Fibroblast of pulmonary artery (primary cell): ENCODE measurements around the gene ENTPD5.

ENCODE experiments used
- DNase-seq: peaks from one replicate; pipeline ENCODE4 v3.0.0-alpha.2; 2010; ENCODE audit warnings: low read depth
- H3K4me3 ChIP-seq: replicated peaks from 2 replicates; pipeline ENCODE4 v1.5.1; 2011; ENCODE audit warnings: low read depth, mild to moderate bottlenecking, control low read depth, low read length, moderate library complexity
- TF ChIP-seq, protein P1 (sequence below): IDR thresholded peaks from 2 replicates; pipeline ENCODE4 v1.5.1; 2011; ENCODE audit warnings: mild to moderate bottlenecking, control low read depth, low read length, inconsistent platforms; ENCODE audit errors: missing control alignments

ENTPD5 gene, protein sequence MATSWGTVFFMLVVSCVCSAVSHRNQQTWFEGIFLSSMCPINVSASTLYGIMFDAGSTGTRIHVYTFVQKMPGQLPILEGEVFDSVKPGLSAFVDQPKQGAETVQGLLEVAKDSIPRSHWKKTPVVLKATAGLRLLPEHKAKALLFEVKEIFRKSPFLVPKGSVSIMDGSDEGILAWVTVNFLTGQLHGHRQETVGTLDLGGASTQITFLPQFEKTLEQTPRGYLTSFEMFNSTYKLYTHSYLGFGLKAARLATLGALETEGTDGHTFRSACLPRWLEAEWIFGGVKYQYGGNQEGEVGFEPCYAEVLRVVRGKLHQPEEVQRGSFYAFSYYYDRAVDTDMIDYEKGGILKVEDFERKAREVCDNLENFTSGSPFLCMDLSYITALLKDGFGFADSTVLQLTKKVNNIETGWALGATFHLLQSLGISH

DNA sequence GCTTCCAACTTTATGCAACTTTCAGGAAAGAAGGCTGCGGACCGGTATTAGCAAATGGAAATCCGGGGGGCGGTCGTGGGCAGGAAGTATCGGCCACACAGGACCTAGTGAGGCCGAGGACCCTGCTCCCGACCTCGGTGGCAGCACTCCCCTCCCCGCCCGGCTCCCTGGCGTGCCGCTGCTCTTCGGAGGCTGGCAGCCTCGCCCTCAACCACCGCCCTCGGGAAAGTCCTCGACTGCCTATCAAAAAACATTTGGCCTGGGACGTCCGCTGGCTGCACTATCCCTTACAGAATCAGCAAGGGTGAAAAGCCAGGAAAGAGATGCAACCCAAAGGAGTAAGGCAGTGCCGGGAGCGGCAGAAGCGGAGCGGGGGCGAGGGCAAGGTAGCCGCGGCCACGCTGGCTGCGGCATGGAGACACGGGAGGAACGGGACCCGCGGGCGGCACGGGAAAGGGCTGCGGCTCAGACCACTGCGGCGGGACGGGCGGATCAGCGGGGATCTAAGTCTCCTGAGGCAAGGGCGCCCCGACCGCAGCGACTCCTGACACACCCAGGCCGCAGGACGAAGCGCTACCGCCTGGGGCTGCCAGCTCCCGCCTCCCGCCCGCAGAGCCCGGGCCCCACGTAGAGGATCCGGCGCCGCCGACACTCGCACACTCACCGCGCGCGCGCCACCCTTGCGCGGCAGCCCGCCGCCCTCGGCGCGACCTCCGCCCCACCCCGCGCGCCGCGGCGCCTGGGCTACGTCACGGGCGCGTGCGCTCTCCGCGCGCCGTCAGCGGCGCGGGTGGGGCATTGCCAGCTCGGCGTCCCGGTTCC lies at the start of gene ENTPD5, which contains the start of gene BBOF1:
TSS of gene ENTPD5 (minus strand) at position 703 of the 822 bp plus-strand sequence. CDS start 31,186 bp downstream, outside the sequence.
TSS of gene BBOF1 (plus strand) at position 764 of the 822 bp plus-strand sequence. CDS start 130 bp downstream, outside the sequence.
- peak within 1 kb of the TSS; percentile 91 for H3K4me3 ChIP-seq
- peak; percentile 85 for DNase-seq
- TF ChIP-seq, protein P1, sequence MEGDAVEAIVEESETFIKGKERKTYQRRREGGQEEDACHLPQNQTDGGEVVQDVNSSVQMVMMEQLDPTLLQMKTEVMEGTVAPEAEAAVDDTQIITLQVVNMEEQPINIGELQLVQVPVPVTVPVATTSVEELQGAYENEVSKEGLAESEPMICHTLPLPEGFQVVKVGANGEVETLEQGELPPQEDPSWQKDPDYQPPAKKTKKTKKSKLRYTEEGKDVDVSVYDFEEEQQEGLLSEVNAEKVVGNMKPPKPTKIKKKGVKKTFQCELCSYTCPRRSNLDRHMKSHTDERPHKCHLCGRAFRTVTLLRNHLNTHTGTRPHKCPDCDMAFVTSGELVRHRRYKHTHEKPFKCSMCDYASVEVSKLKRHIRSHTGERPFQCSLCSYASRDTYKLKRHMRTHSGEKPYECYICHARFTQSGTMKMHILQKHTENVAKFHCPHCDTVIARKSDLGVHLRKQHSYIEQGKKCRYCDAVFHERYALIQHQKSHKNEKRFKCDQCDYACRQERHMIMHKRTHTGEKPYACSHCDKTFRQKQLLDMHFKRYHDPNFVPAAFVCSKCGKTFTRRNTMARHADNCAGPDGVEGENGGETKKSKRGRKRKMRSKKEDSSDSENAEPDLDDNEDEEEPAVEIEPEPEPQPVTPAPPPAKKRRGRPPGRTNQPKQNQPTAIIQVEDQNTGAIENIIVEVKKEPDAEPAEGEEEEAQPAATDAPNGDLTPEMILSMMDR = no peak

DNA sequence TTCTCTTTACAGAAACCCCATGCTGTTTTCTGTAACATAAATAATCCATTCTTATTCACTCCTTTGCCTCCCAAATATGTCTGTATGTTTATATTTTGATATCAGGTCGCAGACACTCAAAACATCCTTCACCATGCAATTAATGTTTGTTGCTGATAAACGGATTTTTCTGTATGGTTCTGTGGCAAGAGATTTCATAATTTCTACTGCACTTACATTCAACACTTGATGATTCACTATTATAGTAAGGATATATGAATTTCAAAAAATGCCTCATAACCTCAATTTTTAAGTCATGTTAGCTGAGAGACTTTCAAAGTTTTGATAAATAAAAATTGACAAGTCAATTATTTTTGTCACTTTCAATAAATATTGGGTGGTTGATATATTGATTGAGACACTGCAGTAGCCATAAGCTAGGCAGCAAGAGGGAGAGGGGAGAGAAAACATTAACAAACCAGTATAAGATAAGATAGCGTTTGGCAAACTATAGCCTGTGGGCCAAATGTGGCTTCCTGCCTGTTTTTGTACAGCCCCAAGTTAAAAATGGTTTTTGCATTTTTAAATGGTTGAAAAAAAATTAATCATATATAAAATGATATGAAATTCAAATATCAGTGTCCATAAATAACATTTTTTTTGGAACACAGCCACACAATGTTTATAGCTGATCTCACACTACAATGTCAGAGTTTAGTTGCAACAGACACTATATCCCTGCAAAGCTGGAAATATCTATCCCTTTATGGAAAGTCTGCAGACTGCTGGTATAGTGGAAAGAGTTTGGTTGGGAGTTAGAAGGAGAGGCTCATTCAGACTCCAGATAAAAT lies 46.9 kb upstream of the ENTPD5 start:
- no peak overlapping the region for H3K4me3 ChIP-seq
- TF ChIP-seq, protein P1 = no peak
- DNase-seq = peak; percentile 51

DNA sequence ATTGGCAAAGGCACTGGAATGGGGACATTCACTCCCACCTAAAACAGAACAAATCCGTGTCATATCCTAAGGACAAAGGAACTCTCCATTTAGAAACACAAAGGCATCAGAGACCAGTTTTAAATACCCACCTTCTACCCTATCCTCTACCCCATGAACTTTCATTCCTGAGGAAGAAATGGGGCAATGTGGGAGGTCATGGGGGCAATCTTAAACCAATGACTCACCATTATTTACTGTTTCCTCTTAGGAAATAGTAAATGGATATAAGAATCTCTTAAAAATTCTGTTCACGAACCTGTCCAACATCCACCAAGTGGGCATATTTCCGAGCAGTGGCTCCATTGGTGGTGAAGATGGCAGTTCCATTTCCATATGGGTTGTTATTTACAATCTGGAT lies 45.8 kb upstream of the ENTPD5 start:
- peak; percentile 41 for DNase-seq
- no peak overlapping the region for H3K4me3 ChIP-seq
- TF ChIP-seq, protein P1 = no peak

DNA sequence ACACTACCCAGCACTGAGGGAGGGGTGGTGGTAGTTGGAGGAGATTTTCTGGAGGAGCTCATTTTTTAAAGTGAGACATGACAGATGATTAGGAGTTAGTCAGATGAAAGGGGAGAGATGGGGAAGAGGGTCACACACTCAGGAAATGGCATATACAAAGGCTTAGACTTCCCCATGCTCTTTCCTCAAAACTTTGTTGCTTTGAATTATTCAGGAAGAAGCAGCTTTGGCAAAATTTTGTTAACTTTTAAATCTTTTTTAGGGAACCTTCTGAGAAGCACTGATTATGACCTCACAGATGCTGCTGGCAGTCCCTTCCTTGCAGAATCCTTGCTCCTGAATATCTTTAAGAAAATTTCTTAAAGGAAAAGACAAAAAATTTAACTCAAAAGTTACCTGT lies 45.3 kb upstream of the ENTPD5 start:
- no peak overlapping the region for H3K4me3 ChIP-seq
- DNase-seq = no peak
- TF ChIP-seq, protein P1 = no peak

DNA sequence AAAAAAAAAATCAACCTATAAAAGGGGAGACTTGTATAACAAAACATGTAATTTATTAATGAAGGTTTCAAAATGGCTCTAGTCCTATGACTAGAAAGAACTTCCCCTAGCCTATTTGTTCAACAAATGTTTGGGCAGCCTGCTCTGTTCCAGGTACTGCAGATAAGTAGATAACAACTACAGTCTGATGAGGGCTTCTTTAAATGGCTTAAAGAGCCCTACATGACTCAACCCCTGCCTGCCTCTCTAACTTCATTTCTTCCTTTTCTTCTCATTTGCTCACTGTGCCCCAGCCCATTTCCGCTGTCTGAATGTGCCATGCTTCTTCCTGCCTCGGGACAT lies 43.7 kb upstream of the ENTPD5 start:
- TF ChIP-seq, protein P1 = no peak
- no peak overlapping the region for H3K4me3 ChIP-seq
- no peak for DNase-seq

DNA sequence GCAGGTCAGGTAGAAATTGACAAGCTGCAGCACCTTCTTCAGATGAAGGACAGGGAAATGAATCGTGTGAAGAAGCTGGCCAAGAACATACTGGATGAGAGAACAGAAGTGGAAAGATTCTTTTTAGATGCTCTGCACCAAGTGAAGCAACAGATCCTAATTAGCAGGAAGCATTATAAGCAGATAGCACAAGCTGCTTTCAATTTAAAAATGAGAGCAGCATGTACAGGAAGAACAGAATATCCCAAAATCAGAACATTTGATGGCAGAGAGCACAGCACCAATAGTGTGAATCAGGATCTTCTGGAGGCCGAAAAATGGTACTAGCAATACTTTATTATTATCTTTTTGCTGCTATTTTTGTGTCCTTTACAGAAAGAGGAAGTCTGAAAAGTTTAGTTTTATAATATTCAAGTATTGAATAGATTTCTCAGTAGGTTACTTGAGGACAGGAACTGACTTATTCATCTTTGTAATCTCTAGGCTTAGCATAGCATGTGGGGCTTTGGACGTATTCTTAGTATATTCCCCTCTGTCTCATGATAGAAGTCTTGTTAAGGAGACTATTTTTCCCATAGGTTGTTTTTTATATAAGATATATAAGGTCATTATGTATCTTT lies 30.9 kb upstream of the ENTPD5 start:
- no peak overlapping the region for H3K4me3 ChIP-seq
- TF ChIP-seq, protein P1 = no peak
- no peak for DNase-seq
